ENCODE measurements around the gene PIK3C2B. TPM values are rescaled to one million over a fixed set of nuclear protein-coding genes. Genes with fewer than 3 reads are reported as not detected.

PIK3C2B gene
- total and polyA plus RNA-seq, 2 donors from 2014 or later: 2.5 to 36.4 TPM

- intact Hi-C loops (cut with DNase I): loop anchor here (5.0 kb wide), 1 partner anchor 48 kb away; no protein-coding TSS in a partner anchor
Observed at GRCh38 chr1:204495777-204496176, 1.2 kb upstream of the PIK3C2B start.

DNA sequence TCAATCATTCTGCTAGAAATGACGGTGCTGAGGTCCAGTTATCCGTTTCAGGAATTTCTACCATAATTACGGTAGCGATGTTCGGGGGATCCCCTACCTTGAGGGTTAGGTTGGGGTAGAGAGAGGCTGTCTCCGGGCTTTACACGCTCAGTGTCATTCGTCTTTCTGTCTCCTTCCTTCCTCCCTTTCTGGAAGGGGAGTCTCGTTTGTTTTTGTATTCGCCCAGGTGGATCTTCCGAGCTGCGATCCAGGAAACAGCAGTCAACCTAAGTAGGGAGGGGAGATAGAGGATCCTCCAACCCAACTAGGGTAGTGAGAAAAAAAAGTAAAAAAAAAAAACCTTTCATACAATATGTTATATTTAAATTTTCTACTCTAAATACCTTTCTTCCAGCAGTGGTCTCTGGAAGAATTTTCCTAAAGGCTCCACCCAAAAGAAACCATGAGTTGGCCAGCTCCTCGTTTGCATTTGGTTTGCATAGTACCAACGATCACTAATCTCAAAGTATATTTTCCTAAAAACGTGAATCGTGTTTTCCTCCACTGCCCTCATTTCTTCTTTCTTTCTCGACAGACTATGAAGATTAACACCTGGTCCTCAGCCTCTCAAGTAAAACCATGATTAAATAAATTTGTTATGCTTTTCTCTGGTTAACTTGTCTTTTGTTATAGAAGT, 611 bp upstream of the PIK3C2B start:
- FAIRE-seq: no peak
- peaks cover 5 to 22% (median 7%) of the 10 kb centered on the region in 3 donors for H3K4me1 ChIP-seq (ENCODE audit: control insufficient read depth in 2 of 3, insufficient read depth in 2 of 3, low read depth in 1 of 3, low read length in 3 of 3)
- peak overlapping the region; percentile 72 to 77 (median 74) for H3K9ac ChIP-seq (ENCODE audit: low read length in 3 of 3)
- no peak for TF ChIP-seq CTCF (IDR thresholded peaks at IDR 0.05; ENCODE audit: borderline replicate concordance, extremely low read depth, insufficient read depth)
- no peaks in the 10 kb centered on the region for H3K36me3 ChIP-seq (ENCODE audit: control insufficient read depth in 2 of 3, insufficient read depth in 3 of 3, low read length in 3 of 3)
- peak overlapping the region; percentile 78 for H3K27ac ChIP-seq (ENCODE audit: low read depth in 2 of 2, low read length in 2 of 2)
- no peaks in the 10 kb centered on the region for H3K9me3 ChIP-seq (ENCODE audit: control insufficient read depth in 2 of 3, insufficient read depth in 1 of 3, low read length in 3 of 3)
- intact Hi-C loops (cut with DNase I): loop anchor here (5.0 kb wide), 1 partner anchor 48 kb away; no protein-coding TSS in a partner anchor
- H3K27me3 ChIP-seq (ENCODE audit: control insufficient read depth, insufficient read depth, low read length): no peaks in the 10 kb centered on the region
- DNase-seq: peak in 1 of 5 donors; percentile 23
- H3K4me3 ChIP-seq (ENCODE audit: low read length in 3 of 3): peak overlapping the region; percentile 78 to 92 (median 84)

More at GRCh38 chr1:204495777-204496176, 1.2 kb upstream of the PIK3C2B start:
- Histone ChIP-seq H3K27ac (ENCODE audit: low read depth in 2 of 2, low read length in 2 of 2) (no peak overlapping the region), H3K27me3 (ENCODE audit: control insufficient read depth, insufficient read depth, low read length) (no peaks in the 10 kb centered on the region), H3K36me3 (ENCODE audit: control insufficient read depth in 2 of 3, insufficient read depth in 3 of 3, low read length in 3 of 3) (no peaks in the 10 kb centered on the region), H3K9ac (ENCODE audit: low read length in 3 of 3) (no peak overlapping the region), H3K4me3 (ENCODE audit: low read length in 3 of 3) (peak overlapping the region in 1 of 3 donors; percentile 84), H3K9me3 (ENCODE audit: control insufficient read depth in 2 of 3, insufficient read depth in 1 of 3, low read length in 3 of 3) (no peaks in the 10 kb centered on the region), H3K4me1 (ENCODE audit: control insufficient read depth in 2 of 3, insufficient read depth in 2 of 3, low read depth in 1 of 3, low read length in 3 of 3) (peaks cover 5 to 22% (median 7%) of the 10 kb centered on the region in 3 donors)
- no peak for FAIRE-seq
- TF ChIP-seq CTCF (IDR thresholded peaks at IDR 0.05; ENCODE audit: borderline replicate concordance, extremely low read depth, insufficient read depth): no peak
- DNase-seq: no peak

GRCh38 chr1:204493984-204494280, 673 bp downstream of the PIK3C2B start:
- Histone ChIP-seq H3K27me3 (ENCODE audit: control insufficient read depth, insufficient read depth, low read length) (no peaks in the 10 kb centered on the region), H3K4me1 (ENCODE audit: control insufficient read depth in 2 of 3, insufficient read depth in 2 of 3, low read depth in 1 of 3, low read length in 3 of 3) (peaks cover 5 to 22% (median 7%) of the 10 kb centered on the region in 3 donors), H3K4me3 (ENCODE audit: low read length in 3 of 3) (peak overlapping the region; percentile 67 to 84 (median 82)), H3K27ac (ENCODE audit: low read depth in 2 of 2, low read length in 2 of 2) (peak overlapping the region; percentile 78 to 80), H3K36me3 (ENCODE audit: control insufficient read depth in 2 of 3, insufficient read depth in 3 of 3, low read length in 3 of 3) (no peaks in the 10 kb centered on the region), H3K9me3 (ENCODE audit: control insufficient read depth in 2 of 3, insufficient read depth in 1 of 3, low read length in 3 of 3) (no peaks in the 10 kb centered on the region), H3K9ac (ENCODE audit: low read length in 3 of 3) (peak overlapping the region; percentile 26 to 72 (median 43))
- FAIRE-seq: no peak
- intact Hi-C loops (cut with DNase I): no loop called here
- TF ChIP-seq CTCF (IDR thresholded peaks at IDR 0.05; ENCODE audit: borderline replicate concordance, extremely low read depth, insufficient read depth): no peak
- peak in 4 of 5 donors; percentile 69 to 86 (median 78) for DNase-seq
